Measurements from ENCODE around the gene TRAPPC6A. TPM values are rescaled to one million over a fixed set of nuclear protein-coding genes. Genes with fewer than 3 reads are reported as not detected.

Gene TRAPPC6A
- total and polyA plus RNA-seq, 9 of the 15 experiments (the other 6 are each of a cell fraction or from before 2014, with no cell fraction given): 0.82 to 23.6 (median 11.6) TPM

- TF ChIP-seq RBFOX2 (IDR thresholded peaks at IDR 0.05; ENCODE audit: low read depth, low read length) (peak; percentile 81), SIN3A (IDR thresholded peaks at IDR 0.05; ENCODE audit: borderline replicate concordance in 2 of 2, control insufficient read depth in 1 of 2, low read depth in 2 of 2, low read length in 2 of 2) (peak in 1 of 2 experiments; percentile 62; a peak in 2 of 4 replicates), FOXM1 (IDR thresholded peaks at IDR 0.05; ENCODE audit: low read depth) (no peak), FOXM1 (CRISPR knock-in tag; IDR thresholded peaks at IDR 0.05; ENCODE audit: low read depth) (no peak), ZFX (CRISPR knock-in tag; IDR thresholded peaks at IDR 0.05) (peak; percentile 93), GTF2E2 (tag; IDR thresholded peaks at IDR 0.05) (0 out of 2 replicates have a peak, but pooled peaks have one; percentile 38), RFX5 (IDR thresholded peaks at IDR 0.05; ENCODE audit: low read depth, low read length) (no peak), NBN (IDR thresholded peaks at IDR 0.05; ENCODE audit: low read depth) (no peak), MEIS2 (IDR thresholded peaks at IDR 0.05; ENCODE audit: partially characterized antibody) (no peak), KAT7 (CRISPR knock-in tag; IDR thresholded peaks at IDR 0.05; ENCODE audit: borderline replicate concordance) (peak; percentile 6; the same call in 1 of the 2 replicates), SMAD4 (CRISPR knock-in tag; conservative IDR thresholded peaks at IDR 0.05) (peak; percentile 81), GTF2B (IDR thresholded peaks at IDR 0.05; ENCODE audit: extremely low read depth, insufficient read length) (no peak), ZNF395 (CRISPR knock-in tag; IDR thresholded peaks at IDR 0.05) (peak; percentile 64; the same call in 1 of the 2 replicates), ZNF592 (IDR thresholded peaks at IDR 0.05) (peak; percentile 76), GABPB1 (CRISPR knock-in tag; IDR thresholded peaks at IDR 0.05) (peak; percentile 29; the same call in 1 of the 2 replicates), TBP (optimal IDR thresholded peaks at IDR 0.05; ENCODE audit: low read depth, low read length) (peak; percentile 44), CC2D1A (IDR thresholded peaks at IDR 0.05) (no peak), NFE2L1 (tag; IDR thresholded peaks at IDR 0.05; ENCODE audit: borderline replicate concordance, low read depth) (no peak), GATA2 (CRISPR knock-in tag; IDR thresholded peaks at IDR 0.05) (no peak), ILF3 (IDR thresholded peaks at IDR 0.05; ENCODE audit: borderline replicate concordance) (0 out of 2 replicates have a peak, but pooled peaks have one; percentile 20), MCM2 (IDR thresholded peaks at IDR 0.05; ENCODE audit: low read depth) (no peak), ZKSCAN3 (CRISPR knock-in tag; IDR thresholded peaks at IDR 0.05) (no peak), RB1 (IDR thresholded peaks at IDR 0.05; ENCODE audit: low read depth) (peak; percentile 46; the same call in 1 of the 2 replicates)
These were observed 1.2 kb upstream of the TRAPPC6A start (continued) for GRCh38 chr19:45179072-45179891.

Measured in K562 (cell line).